DOHH2 (cell line): Measurements from ENCODE around the gene TMPRSS4.

Experiments
- H3F3A ChIP-seq: fragments of 200-600 bp; sonication (generic), shearing (Covaris generic); 2 replicates; pipeline ENCODE4 v1.6.0; 2016; ENCODE audit warnings: antibody characterized with exemption, mild to moderate bottlenecking; ENCODE audit not compliant: control insufficient read depth, insufficient read depth
- H3K27ac ChIP-seq: fragments of 200-600 bp; sonication (generic); 2 replicates; pipeline ENCODE4 v1.5.1; 2014; ENCODE audit warnings: low read depth, mild to moderate bottlenecking, low read length, moderate library complexity
- H3K27me3 ChIP-seq: fragments of 200-600 bp; sonication (generic); 2 replicates; pipeline ENCODE4 v1.6.1; 2014; ENCODE audit warnings: mild to moderate bottlenecking, low read length, mixed read lengths; ENCODE audit not compliant: control insufficient read depth
- H3K36me3 ChIP-seq: fragments of 200-600 bp; sonication (generic); 2 replicates; pipeline ENCODE4 v1.6.1; 2014; ENCODE audit warnings: mild to moderate bottlenecking, low read length, moderate library complexity, mixed read lengths; ENCODE audit not compliant: control insufficient read depth
- H3K4me1 ChIP-seq: fragments of 200-600 bp; sonication (generic); 2 replicates; pipeline ENCODE4 v1.6.1; 2014; ENCODE audit warnings: mild to moderate bottlenecking, low read length, mixed read lengths; ENCODE audit not compliant: control insufficient read depth
- H3K4me2 ChIP-seq: fragments of 200-600 bp; sonication (generic); 2 replicates; pipeline ENCODE4 v1.6.0; 2014; ENCODE audit warnings: mild to moderate bottlenecking, low read length, moderate library complexity
- H3K4me3 ChIP-seq: fragments of 200-600 bp; sonication (generic); 2 replicates; pipeline ENCODE4 v1.5.1; 2014; ENCODE audit warnings: mild to moderate bottlenecking, low read length, mixed read lengths
- H3K79me2 ChIP-seq: fragments of 200-600 bp; sonication (generic); 2 replicates; pipeline ENCODE4 v1.6.1; 2014; ENCODE audit warnings: mild to moderate bottlenecking, low read length, mixed read lengths; ENCODE audit not compliant: control insufficient read depth
- H3K9me2 ChIP-seq: fragments of 200-600 bp; sonication (generic); replicated peaks from 2 replicates; pipeline ENCODE4 v1.6.1; 2014; ENCODE audit warnings: mild to moderate bottlenecking, low read length, mixed read lengths; ENCODE audit not compliant: control insufficient read depth
- H3K9me3 ChIP-seq: fragments of 200-600 bp; sonication (generic); 2 replicates; pipeline ENCODE4 v1.6.1; 2014; ENCODE audit warnings: antibody characterized with exemption, low read length, mixed read lengths; ENCODE audit not compliant: control insufficient read depth, insufficient read depth
- H4K20me1 ChIP-seq: fragments of 200-600 bp; sonication (generic); 2 replicates; pipeline ENCODE4 v1.6.0; 2014; ENCODE audit warnings: low read depth, mild to moderate bottlenecking, antibody characterized with exemption, low read length, moderate library complexity; ENCODE audit not compliant: control insufficient read depth, insufficient read depth
- EZH2phosphoT487 ChIP-seq: fragments of 200-600 bp; sonication (generic); IDR thresholded peaks from 2 replicates; pipeline ENCODE4 v1.6.1; 2017; ENCODE audit warnings: borderline replicate concordance, mild to moderate bottlenecking, antibody characterized with exemption, low read length, moderate library complexity, mixed read lengths
- TF ChIP-seq, protein P1 (sequence below): fragments of 200-600 bp; sonication (generic); IDR thresholded peaks from one replicate; pipeline ENCODE4 v1.5.1; 2014; ENCODE audit warnings: antibody characterized with exemption, mild to moderate bottlenecking, low read depth, low read length; ENCODE audit not compliant: poor library complexity, severe bottlenecking

Gene TMPRSS4

DNA sequence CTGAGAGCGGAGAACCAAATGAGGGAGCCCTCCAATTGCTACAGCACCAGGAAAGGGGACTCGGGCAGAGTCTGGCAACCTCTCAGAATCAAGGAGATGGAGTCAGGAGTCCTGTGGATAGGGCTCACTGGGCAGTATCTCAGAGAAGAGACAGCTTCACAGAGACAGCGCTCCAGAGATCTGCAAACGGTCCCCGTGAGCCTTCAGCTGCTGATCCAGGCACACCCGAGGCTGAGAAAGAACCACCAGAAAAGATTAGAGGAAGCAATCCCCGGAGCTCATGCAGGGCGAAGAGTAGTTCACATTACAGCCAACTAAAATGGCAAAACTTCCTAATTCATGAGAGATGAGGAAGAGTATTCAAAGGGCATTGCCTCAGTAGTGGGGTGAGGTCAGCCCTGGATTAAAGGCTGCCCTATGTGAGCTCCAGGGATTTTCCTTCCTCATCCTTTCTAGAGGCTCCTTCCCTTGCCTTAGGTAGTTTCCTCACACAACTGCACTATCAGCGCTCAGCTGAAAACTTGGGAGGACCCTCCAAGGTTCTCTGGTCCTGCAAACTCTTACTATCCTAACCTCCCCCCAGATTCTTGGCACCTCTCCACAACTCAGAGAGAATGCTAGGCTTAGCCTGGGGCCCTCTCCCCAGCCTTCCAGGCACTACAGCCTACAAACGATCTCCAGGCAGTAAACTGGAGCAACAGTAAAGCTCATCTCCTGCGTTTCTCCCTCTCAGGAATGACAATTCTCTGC is 52.0 kb downstream of the TMPRSS4 start:
- Histone ChIP-seq H4K20me1 (no peaks in the 10 kb centered on the region), H3K4me2 (no peak overlapping the region), H3K27ac (no peak overlapping the region), H3K79me2 (no peaks in the 10 kb centered on the region), H3F3A (no peaks in the 10 kb centered on the region), H3K4me3 (no peak overlapping the region), H3K9me3 (no peaks in the 10 kb centered on the region), H3K4me1 (peaks cover 6% of the 10 kb centered on the region), H3K27me3 (peaks cover 15% of the 10 kb centered on the region; the same call in 1 of the 2 replicates), H3K9me2 (no peaks in the 10 kb centered on the region), H3K36me3 (no peaks in the 10 kb centered on the region)
- TF ChIP-seq, protein P1, sequence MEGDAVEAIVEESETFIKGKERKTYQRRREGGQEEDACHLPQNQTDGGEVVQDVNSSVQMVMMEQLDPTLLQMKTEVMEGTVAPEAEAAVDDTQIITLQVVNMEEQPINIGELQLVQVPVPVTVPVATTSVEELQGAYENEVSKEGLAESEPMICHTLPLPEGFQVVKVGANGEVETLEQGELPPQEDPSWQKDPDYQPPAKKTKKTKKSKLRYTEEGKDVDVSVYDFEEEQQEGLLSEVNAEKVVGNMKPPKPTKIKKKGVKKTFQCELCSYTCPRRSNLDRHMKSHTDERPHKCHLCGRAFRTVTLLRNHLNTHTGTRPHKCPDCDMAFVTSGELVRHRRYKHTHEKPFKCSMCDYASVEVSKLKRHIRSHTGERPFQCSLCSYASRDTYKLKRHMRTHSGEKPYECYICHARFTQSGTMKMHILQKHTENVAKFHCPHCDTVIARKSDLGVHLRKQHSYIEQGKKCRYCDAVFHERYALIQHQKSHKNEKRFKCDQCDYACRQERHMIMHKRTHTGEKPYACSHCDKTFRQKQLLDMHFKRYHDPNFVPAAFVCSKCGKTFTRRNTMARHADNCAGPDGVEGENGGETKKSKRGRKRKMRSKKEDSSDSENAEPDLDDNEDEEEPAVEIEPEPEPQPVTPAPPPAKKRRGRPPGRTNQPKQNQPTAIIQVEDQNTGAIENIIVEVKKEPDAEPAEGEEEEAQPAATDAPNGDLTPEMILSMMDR, result no peak
- TF ChIP-seq EZH2phosphoT487, result no peak

DNA sequence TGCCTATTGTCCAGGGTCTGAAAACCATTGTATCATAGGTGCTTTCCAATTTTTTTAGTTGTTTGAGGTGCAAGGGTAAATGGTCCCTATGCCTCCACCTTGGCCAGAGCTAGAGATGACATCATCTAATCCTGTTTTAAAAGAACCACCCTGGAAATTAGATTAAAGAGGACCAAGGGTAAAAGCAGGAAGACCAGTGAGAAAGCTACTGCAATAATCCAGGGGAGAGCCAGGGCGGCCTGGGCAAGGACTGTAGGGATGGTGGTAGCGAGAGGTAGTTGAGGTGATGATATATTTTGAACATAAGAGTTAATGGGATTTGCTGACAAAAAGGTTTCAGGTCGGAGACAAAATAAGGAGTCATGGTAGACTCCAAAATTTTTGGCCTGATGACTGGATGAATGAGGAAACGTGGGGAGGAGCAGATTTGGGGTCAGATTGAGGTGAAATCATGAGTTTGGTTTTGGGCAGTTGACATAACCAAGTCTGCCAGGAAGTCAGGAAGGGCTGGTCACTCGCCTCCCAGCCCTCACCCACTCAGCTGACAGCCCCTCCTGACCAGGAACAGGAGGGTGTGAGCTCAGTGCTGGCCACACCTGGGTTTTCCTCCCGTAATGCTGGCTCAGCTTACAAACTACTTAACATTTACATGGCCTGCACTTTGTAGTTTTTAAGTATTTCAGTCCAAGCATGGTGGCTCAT is 52.7 kb downstream of the TMPRSS4 start:
- Histone ChIP-seq H3K4me2 (no peak overlapping the region), H3K9me3 (no peaks in the 10 kb centered on the region), H3K27ac (no peak overlapping the region), H3K27me3 (peaks cover 20% of the 10 kb centered on the region), H3K9me2 (no peaks in the 10 kb centered on the region), H3K79me2 (no peaks in the 10 kb centered on the region), H3K4me1 (peaks cover 6% of the 10 kb centered on the region), H4K20me1 (no peaks in the 10 kb centered on the region), H3K36me3 (no peaks in the 10 kb centered on the region), H3F3A (no peaks in the 10 kb centered on the region), H3K4me3 (no peak overlapping the region)
- no peak for TF ChIP-seq EZH2phosphoT487
- TF ChIP-seq, protein P1, result no peak

DNA sequence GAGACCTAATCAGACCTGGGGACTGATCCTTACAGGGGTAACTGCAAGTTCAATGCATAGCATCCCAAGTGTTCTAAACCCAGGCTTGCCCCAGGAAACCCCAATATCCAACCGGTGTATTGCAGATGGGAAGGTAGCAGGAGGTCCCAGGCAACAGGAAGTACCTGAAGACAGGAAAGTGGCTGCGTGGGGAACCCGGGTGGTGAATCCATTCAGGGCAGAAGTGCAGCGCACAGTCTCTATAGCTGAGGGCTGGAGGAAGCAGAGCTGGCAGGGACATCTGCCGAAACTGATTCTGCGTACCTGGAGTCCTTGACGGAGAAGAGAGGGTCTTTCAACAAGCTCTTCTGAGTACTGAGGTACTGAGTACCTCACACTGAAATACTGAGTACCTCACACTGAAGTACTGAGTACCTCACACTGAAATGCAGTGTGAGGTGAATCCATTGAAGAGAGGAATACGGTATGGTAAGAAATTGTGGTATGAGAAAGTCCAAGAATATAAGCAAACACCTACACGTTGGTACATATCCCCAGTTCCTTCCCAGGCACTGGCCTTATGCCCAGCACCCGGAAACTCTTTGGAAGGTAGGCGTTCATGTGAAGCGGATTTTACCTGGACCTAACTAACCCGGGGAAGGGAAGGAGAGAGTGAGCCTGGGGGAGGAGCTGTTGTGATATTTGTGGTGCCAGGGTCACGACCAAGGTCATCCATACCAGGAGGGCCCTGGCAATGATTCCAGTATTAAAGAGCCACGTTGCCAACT is 55.7 kb downstream of the TMPRSS4 start:
- H3K79me2 ChIP-seq, result no peaks in the 10 kb centered on the region
- no peak overlapping the region for H3K4me3 ChIP-seq
- no peak overlapping the region for H3K4me2 ChIP-seq
- peaks cover 30% of the 10 kb centered on the region for H3K27me3 ChIP-seq
- H3K9me2 ChIP-seq, result no peaks in the 10 kb centered on the region
- TF ChIP-seq EZH2phosphoT487, result no peak
- TF ChIP-seq, protein P1, result no peak
- H3K27ac ChIP-seq, result no peak overlapping the region
- no peaks in the 10 kb centered on the region for H3K4me1 ChIP-seq
- no peaks in the 10 kb centered on the region for H3F3A ChIP-seq
- H4K20me1 ChIP-seq, result no peaks in the 10 kb centered on the region
- no peaks in the 10 kb centered on the region for H3K36me3 ChIP-seq
- H3K9me3 ChIP-seq, result no peaks in the 10 kb centered on the region
